ENCODE data around the gene CMIP. TPM values are rescaled to one million over a fixed set of nuclear protein-coding genes. Genes with fewer than 3 reads are reported as not detected.

The CMIP gene
- polyA plus RNA-seq, 1 experiment: 2.7 TPM

- CTCF ChIA-PET: interaction anchor here (1.3 to 1.5 kb wide), 3 partner anchors 10 to 729 kb away, joined by 3 to 5 read pairs (median 3); no protein-coding TSS in a partner anchor
- Histone ChIP-seq H3K9me3 (ENCODE audit: control insufficient read depth, insufficient read depth, low read length) (no peaks in the 10 kb centered on the region; the same call in 1 of the 2 replicates), H3K4me3 (ENCODE audit: low read depth, low read length) (no peak overlapping the region), H3K27me3 (ENCODE audit: control insufficient read depth, insufficient read depth, low read length) (no peaks in the 10 kb centered on the region), H3K27ac (ENCODE audit: low read depth, low read length) (no peak overlapping the region)
- DNase-seq (ENCODE audit: low read depth, low spot score): no peak
- TF ChIP-seq CTCF (IDR thresholded peaks at IDR 0.05; ENCODE audit: low read depth, low read length): no peak
- POLR2A ChIA-PET: no interaction called here
Measured at GRCh38 chr16:81733295-81733694, 288.7 kb downstream of the CMIP start.

- peaks cover 4% of the 10 kb centered on the region for H3K27me3 ChIP-seq (ENCODE audit: control insufficient read depth, insufficient read depth, low read length)
- no peaks in the 10 kb centered on the region; the same call in 1 of the 2 replicates for H3K9me3 ChIP-seq (ENCODE audit: control insufficient read depth, insufficient read depth, low read length)
- no peak for DNase-seq (ENCODE audit: low read depth, low spot score)
- no peak overlapping the region for H3K4me3 ChIP-seq (ENCODE audit: low read depth, low read length)
- no peak for TF ChIP-seq CTCF (IDR thresholded peaks at IDR 0.05; ENCODE audit: low read depth, low read length)
- no peak overlapping the region for H3K27ac ChIP-seq (ENCODE audit: low read depth, low read length)
- ChIA-PET CTCF (interaction anchor here (1.1 to 3.3 kb wide), 8 partner anchors 11 to 730 kb away, joined by 3 to 12 read pairs (median 6); no protein-coding TSS in a partner anchor), POLR2A (no interaction called here)
Measured at GRCh38 chr16:81734632-81735434, 290.2 kb downstream of the CMIP start.

- Histone ChIP-seq H3K27ac (ENCODE audit: low read depth, low read length) (no peak overlapping the region), H3K9me3 (ENCODE audit: control insufficient read depth, insufficient read depth, low read length) (no peaks in the 10 kb centered on the region; the same call in 1 of the 2 replicates), H3K27me3 (ENCODE audit: control insufficient read depth, insufficient read depth, low read length) (peaks cover 10% of the 10 kb centered on the region), H3K4me3 (ENCODE audit: low read depth, low read length) (peak overlapping the region; percentile 27; the same call in 1 of the 2 replicates)
- TF ChIP-seq CTCF (IDR thresholded peaks at IDR 0.05; ENCODE audit: low read depth, low read length): peak; percentile 84
- DNase-seq (ENCODE audit: low read depth, low spot score): no peak
- CTCF ChIA-PET: interaction anchor here (0.9 to 4.9 kb wide), 12 partner anchors 115 to 733 kb away, joined by 3 to 38 read pairs (median 6); no protein-coding TSS in a partner anchor
- POLR2A ChIA-PET: no interaction called here
Measured at GRCh38 chr16:81737885-81738536, 293.4 kb downstream of the CMIP start.

- POLR2A ChIA-PET: no interaction called here
- H3K27ac ChIP-seq (ENCODE audit: low read depth, low read length): no peak overlapping the region
- TF ChIP-seq CTCF (IDR thresholded peaks at IDR 0.05; ENCODE audit: low read depth, low read length): no peak
- H3K27me3 ChIP-seq (ENCODE audit: control insufficient read depth, insufficient read depth, low read length): peaks cover 12% of the 10 kb centered on the region
- H3K4me3 ChIP-seq (ENCODE audit: low read depth, low read length): no peak overlapping the region
- no peak for DNase-seq (ENCODE audit: low read depth, low spot score)
- CTCF ChIA-PET: interaction anchor here (0.9 to 4.9 kb wide), 3 partner anchors 370 to 534 kb away, joined by 3 to 38 read pairs (median 21); no protein-coding TSS in a partner anchor
- H3K9me3 ChIP-seq (ENCODE audit: control insufficient read depth, insufficient read depth, low read length): no peaks in the 10 kb centered on the region; the same call in 1 of the 2 replicates
Measured at GRCh38 chr16:81738783-81739496, 294.3 kb downstream of the CMIP start.
